ENCODE results near the gene POFUT1. TPM values are rescaled to one million over a fixed set of nuclear protein-coding genes. Genes with fewer than 3 reads are reported as not detected.
"Not testable (repeated sequence)": the region's sequence is repeated elsewhere in the genome, so short reads cannot be mapped to it uniquely, and the experiment has no call there.

Gene POFUT1
- total RNA-seq, 1 donor from 2014 or later: 27.8 TPM

GRCh38 chr20:32248043-32248442 lies 40.4 kb downstream of the POFUT1 start:
- ATAC-seq: no peak
- intact Hi-C loops (cut with DNase I): no loop called here

DNA sequence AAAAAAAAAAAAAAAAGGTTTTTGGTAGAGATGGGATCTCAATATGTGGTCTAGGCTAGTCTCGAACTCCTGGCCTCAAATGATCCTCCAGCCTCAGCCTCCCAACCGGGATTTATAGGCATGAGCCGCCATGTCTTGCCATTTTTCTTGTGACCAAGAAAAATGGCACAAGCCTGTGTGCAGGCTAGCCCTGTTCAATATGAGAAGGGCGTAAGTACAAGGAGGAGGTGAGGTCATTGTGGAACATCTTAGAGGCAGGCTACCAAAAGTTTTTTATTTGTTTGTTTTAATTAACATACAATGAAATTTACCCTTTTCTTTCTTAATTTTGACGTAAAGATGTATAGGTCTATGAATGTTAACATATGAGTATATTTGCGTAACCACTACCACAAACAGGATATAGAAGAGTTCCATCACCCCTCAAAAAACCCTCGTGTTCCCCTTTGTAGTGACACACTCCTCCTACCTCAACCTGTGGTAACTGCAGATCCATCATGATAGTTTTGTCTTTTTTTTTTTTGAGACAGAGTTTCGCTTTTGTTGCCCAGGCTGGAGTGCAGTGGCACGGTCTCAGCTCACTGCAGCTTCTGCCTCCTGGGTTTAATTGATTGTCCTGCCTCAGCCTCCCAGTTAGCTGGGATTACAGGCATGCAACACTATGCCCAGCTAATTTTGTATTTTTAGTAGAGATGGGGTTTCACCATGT lies 41.5 kb downstream of the POFUT1 start:
- DNase-seq (ENCODE audit: low spot score) (no peak), ATAC-seq (no peak)
- intact Hi-C loops (cut with DNase I): no loop called here

More at GRCh38 chr20:32248043-32248442, 40.4 kb downstream of the POFUT1 start:
- no peak for DNase-seq (ENCODE audit: low spot score)

DNA sequence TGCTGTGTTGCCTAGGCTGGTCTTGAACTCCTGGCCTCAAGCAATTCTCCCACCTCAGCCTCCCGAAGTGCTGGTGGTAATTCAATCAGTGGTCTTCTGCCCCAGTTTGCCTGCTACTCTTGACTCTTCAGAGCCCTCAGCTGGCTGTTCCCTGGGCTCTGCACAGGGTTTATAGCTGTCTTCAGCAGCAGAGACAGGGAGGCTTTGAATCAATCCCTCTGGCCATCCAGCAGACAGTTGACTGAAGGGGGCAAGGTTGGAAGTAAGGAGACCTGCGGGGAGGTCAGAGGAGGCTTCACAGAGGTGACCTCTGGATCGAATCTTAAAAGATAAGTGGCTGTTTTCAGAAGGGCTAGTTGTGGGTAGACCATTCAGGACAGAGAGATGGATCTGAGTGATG lies 43.8 kb downstream of the POFUT1 start:
- DNase-seq (ENCODE audit: low spot score) (no peak), ATAC-seq (no peak)
- intact Hi-C loops (cut with DNase I): no loop called here

DNA sequence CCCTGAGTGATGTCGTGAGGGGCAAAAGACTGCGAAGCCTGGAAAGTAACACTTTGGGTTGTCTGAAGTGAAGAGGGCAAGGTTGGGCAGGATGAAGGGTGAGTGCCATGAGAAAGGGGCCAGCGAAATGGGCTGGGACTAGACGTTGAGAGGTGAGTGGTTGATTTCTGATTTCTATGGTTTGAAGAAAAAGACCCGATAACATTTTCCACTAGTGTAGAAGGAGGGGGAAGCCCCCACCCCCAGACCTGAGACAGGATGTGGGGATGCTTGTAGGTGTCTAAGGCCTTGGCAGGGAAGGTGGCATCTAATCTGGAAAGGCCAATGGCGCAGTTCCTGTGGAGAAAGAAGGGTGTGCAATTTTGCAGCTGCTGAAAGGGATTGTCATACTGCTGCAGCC lies 44.5 kb downstream of the POFUT1 start:
- ATAC-seq (no peak), DNase-seq (ENCODE audit: low spot score) (no peak)

DNA sequence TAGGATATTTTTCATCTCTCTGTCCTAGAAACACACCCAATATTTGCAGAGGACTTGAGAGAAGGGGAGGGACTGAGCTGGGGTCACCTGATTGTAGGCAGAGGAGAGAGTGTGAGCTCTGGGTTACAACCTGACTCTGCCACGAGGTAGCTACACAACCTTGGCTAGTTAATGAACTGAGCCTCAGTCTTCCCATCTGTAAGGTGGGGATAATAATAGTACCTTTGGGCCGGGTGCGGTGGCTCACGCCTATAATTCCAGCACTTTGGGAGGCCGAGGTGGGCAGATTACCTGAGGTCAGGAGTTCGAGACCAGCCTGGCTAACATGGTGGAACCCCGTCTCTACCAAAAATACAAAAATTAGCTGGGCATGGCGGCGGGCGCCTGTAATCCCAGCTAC lies 53.3 kb downstream of the POFUT1 start:
- ATAC-seq; intact Hi-C loops (cut with DNase I); DNase-seq (ENCODE audit: low spot score): not testable (repeated sequence)

More for the DNA sequence above, 44.5 kb downstream of the POFUT1 start:
- intact Hi-C loops (cut with DNase I): no loop called here

DNA sequence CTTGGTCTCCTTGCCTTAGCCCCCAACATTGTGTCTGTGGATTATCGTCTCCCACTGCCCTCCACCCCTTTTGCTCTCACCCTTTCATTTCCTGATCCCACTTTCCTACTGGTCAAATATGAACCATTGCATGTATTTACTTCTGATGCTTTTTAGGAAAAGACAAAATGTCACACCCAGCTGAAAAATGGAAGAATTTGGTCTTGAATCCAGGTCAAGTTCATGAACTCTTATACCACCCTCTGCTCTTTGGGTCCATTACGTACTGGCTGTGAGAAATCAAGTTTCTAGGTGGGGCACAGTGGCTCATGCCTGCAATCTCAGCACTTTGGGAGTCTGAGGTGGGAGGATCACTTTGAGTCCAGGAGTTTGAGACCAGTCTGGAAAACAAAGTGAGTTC lies 54.0 kb downstream of the POFUT1 start:
- intact Hi-C loops (cut with DNase I): no loop called here
- DNase-seq (ENCODE audit: low spot score) (no peak), ATAC-seq (no peak)

- DNase-seq (ENCODE audit: low spot score) (no peak), ATAC-seq (no peak)
- intact Hi-C loops (cut with DNase I): no loop called here
Measured at GRCh38 chr20:32263398-32263954, 55.8 kb downstream of the POFUT1 start.

DNA sequence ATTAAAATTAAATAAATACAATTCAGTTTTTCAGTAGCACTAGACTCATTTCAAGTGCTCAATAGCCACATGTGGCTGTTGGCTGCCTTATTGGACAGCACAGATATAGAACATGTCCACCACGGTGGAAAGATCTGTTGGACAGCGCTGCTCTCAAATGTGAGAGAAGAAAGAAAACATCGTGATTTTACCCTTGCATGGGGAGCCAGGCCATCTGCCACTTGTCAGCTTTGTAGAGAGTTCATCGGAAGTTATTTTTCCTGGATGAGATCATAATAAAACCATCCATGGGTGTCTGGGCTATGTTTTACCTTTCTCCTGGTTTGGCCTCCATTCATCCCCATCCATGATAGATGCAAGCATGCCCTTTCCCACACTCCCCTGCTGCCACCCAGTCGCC lies 63.9 kb downstream of the POFUT1 start:
- ATAC-seq: no peak
- intact Hi-C loops (cut with DNase I): no loop called here
- DNase-seq (ENCODE audit: low spot score): no peak

DNA sequence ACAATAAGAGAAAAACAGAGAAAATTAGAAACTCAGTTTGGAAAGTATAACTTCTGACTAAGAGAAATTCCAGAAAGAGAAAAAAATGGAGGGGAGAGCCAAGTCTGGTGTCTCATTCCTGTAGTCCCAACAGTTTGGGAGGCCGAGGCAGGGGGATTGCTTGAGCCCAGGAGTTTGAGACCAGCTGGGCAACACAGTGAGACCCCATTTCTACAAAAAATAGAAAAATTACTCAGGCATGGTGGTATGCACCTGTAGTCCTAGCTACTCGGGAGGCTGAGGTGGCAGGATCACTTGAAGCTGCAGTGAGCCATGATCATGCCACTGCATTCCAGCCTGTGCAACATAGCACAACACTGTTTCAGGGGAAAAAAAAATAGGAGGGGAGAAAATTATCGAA lies 66.7 kb downstream of the POFUT1 start:
- no peak for DNase-seq (ENCODE audit: low spot score)
- intact Hi-C loops (cut with DNase I): no loop called here
- no peak for ATAC-seq

DNA sequence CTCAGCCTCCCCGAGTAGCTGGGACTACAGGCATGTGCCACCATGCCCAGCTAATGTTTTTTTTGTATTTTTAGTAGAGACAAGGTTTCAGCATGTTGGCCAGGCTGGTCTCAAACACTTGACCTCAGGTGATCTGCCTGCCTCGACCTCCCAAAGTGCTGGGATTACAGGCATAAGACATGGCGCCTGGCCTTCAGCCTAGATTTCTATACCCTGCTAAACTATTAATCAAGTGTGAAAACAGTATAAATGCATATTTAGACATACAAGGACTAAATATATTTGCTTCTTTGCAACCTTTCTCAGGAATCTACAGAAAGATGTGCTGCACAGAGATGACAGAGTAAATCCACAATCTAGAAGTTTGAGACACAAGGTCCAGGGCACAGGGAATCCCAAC lies 67.5 kb downstream of the POFUT1 start:
- intact Hi-C loops (cut with DNase I); ATAC-seq; DNase-seq (ENCODE audit: low spot score): not testable (repeated sequence)

GRCh38 chr20:32277361-32278198 lies 69.9 kb downstream of the POFUT1 start, which contains the start of gene KIF3B:
Gene KIF3B, plus strand, starts transcription at chr20:32277651. Its CDS starts 32,127 bp downstream, at chr20:32309778.
- peak; percentile 97 for ATAC-seq
- intact Hi-C loops (cut with DNase I): no loop called here
- peak; percentile 92 for DNase-seq (ENCODE audit: low spot score)

DNA sequence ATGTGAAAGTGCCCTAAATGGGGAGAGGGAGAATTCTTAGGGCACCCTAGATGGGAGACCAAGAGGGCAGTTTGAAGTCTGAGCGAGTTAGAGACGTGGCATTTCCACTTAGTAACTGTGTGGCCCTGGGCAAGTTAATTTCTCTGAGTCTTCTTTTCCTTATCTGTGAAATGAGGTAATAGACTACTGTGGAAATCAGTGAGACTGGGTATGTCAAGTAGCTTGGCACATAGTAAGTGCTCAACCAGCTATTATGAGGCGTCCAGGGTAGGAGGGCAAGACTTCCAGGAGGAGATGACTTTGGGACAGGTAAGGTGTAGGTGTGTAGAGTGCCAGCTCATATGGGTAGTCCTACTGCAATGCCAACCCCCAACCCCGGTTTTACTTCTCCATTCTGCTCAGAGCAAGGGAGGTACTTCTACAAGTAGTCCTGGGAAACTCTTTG lies 70.5 kb downstream of the POFUT1 start:
- no peak for DNase-seq (ENCODE audit: low spot score)
- intact Hi-C loops (cut with DNase I): no loop called here
- ATAC-seq: peak; percentile 19

GRCh38 chr20:32281711-32282110 lies 74.0 kb downstream of the POFUT1 start:
- DNase-seq (ENCODE audit: low spot score) (no peak), ATAC-seq (no peak)
- intact Hi-C loops (cut with DNase I): no loop called here

- no peak for DNase-seq (ENCODE audit: low spot score)
- no peak for ATAC-seq
- intact Hi-C loops (cut with DNase I): no loop called here
Measured at GRCh38 chr20:32282461-32282860, 74.8 kb downstream of the POFUT1 start.

DNA sequence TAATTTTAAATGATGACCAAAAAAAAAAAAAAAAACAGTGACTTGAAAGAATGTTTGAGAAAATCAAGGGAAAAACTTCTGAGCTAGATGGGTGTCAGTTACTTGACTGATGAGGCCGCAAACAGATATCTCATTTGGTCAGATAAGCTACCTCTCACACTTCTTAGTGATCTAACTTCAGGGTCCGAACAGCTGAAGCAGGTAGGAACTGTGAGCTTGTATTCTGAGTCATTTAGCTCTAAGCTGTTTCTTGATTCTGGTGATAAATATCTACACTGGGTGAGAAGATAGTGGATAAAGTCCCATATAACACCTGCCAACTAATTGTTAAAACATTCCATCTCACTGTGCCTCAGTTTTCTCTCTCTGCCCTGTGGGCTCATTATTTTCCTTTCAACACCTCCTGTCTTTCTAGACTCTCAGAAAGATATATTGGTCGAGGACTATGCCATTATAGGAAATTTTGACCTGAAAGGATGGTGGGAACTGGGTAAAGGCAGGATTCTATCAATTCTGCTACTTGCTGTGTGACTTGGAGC lies 77.5 kb downstream of the POFUT1 start:
- intact Hi-C loops (cut with DNase I): no loop called here
- ATAC-seq (no peak), DNase-seq (ENCODE audit: low spot score) (no peak)

DNA sequence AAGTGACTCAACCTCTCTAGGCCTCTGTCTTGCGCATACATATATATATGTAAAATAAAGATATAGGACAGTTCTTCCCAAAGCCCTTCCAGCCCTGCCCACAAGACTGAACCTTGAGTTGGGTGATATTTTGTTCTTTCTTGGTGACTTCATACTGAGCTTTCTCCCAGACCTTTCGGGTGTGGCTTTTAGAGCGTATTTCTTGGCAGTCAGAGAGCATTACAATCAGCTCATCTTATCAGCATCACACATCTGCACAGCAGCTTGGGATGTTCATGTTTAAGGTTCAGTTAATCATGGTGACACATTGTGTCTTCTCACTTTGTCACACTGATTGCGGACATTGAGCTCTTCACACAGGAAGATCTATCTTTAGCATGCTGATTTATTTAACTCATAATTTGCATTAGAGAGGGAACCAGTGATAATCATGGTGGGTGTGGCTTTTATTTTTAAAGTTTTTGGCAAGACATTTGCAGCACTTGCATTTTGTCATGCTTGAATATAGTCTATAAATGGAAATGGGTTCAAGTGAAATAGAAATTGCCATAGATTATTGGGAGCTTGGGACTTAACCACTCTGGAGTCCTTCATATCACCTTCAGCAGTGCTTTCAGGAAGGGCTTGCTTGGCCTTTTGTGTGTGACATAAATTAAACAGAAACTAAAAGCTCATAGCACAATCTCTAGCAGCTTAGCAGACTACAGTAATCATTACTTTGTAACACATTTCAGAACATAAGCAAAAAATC lies 78.1 kb downstream of the POFUT1 start:
- ATAC-seq: peak; percentile 56
- intact Hi-C loops (cut with DNase I): no loop called here

DNA sequence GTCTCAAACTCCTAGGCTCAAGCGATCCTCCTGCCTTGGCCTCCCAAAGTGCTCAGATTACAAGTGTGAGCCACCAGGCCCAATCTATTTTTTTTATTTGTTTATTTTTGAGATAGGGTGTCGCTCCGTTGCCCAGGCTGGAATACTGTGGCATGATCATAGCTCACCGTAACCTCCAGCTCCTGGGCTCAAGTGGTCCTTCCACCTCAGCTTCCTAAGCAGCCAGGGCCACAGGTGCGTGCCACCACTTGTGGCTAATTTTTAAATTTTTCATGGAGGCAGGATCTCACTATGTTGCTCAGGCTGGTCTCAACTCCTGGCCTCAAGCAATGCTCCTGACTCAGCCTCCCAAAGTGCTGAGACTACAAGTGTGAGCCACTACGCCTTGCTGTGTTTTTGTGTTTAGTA lies 79.6 kb downstream of the POFUT1 start:
- ATAC-seq: no peak
- intact Hi-C loops (cut with DNase I): no loop called here

More for the DNA sequence above, 78.1 kb downstream of the POFUT1 start:
- DNase-seq (ENCODE audit: low spot score): no peak

More for the DNA sequence above, 79.6 kb downstream of the POFUT1 start:
- DNase-seq (ENCODE audit: low spot score): no peak
